Nephron (organoid): ENCODE results near the gene CLN3.
"Not testable (repeated sequence)": the region's sequence is repeated elsewhere in the genome, so short reads cannot be mapped to it uniquely, and the experiment has no call there.

ENCODE experiments used
- H3K27ac Mint-ChIP-seq, 3 experiments: 2 replicates each; pipeline ENCODE4 v1.8.0; 2020; ENCODE audit warnings: mixed read lengths in 3 of 3, mild to moderate bottlenecking in 2 of 3, moderate library complexity in 1 of 3
- H3K27me3 Mint-ChIP-seq: 2 replicates; pipeline ENCODE4 v1.8.0; 2021; ENCODE audit warnings: low read depth, mild to moderate bottlenecking, moderate library complexity, mixed read lengths
- H3K36me3 Mint-ChIP-seq: 2 replicates; pipeline ENCODE4 v1.8.0; 2020; ENCODE audit warnings: low read depth, mixed read lengths
- H3K4me1 Mint-ChIP-seq: 2 replicates; pipeline ENCODE4 v1.8.0; 2020; ENCODE audit warnings: mixed read lengths
- H3K4me3 Mint-ChIP-seq, 3 experiments: 2 replicates each; pipeline ENCODE4 v1.8.0; 2020; ENCODE audit warnings: mild to moderate bottlenecking in 3 of 3, mixed read lengths in 3 of 3, moderate library complexity in 2 of 3
- H3K9me3 Mint-ChIP-seq: 2 replicates; pipeline ENCODE4 v1.8.0; 2020; ENCODE audit warnings: mixed read lengths
- CTCF ChIP-seq, 3 experiments: fragments of 200-600 bp; sonication (generic); IDR thresholded peaks; one replicate each; pipeline ENCODE4 v1.5.0; 2021; ENCODE audit warnings: antibody characterized with exemption in 3 of 3; ENCODE audit not compliant: unreplicated experiment in 3 of 3

Gene CLN3

GRCh38 chr16:28501258-28502232, 9.7 kb upstream of the CLN3 start:
- no peak overlapping the region for H3K4me3 Mint-ChIP-seq
- H3K9me3 Mint-ChIP-seq: no peaks in the 10 kb centered on the region
- H3K4me1 Mint-ChIP-seq: no peaks in the 10 kb centered on the region
- no peaks in the 10 kb centered on the region for H3K36me3 Mint-ChIP-seq
- no peak for TF ChIP-seq CTCF (IDR thresholded peaks at IDR 0.05; ENCODE audit: unreplicated experiment in 3 of 3)
- no peak overlapping the region for H3K27ac Mint-ChIP-seq
- H3K27me3 Mint-ChIP-seq: peaks cover 22% of the 10 kb centered on the region

GRCh38 chr16:28500476-28501180, 8.8 kb upstream of the CLN3 start:
- not testable (repeated sequence) for H3K27ac Mint-ChIP-seq, H3K4me1 Mint-ChIP-seq, H3K9me3 Mint-ChIP-seq, H3K4me3 Mint-ChIP-seq, H3K36me3 Mint-ChIP-seq
- H3K27me3 Mint-ChIP-seq: peaks cover 18% of the 10 kb centered on the region

- H3K4me3 Mint-ChIP-seq: no peak overlapping the region
- TF ChIP-seq CTCF (IDR thresholded peaks at IDR 0.05; ENCODE audit: unreplicated experiment in 3 of 3): no peak
- no peak overlapping the region for H3K27ac Mint-ChIP-seq
- no peaks in the 10 kb centered on the region for H3K9me3 Mint-ChIP-seq
- no peaks in the 10 kb centered on the region for H3K36me3 Mint-ChIP-seq
- H3K27me3 Mint-ChIP-seq: peaks cover 20% of the 10 kb centered on the region
- no peaks in the 10 kb centered on the region for H3K4me1 Mint-ChIP-seq
Observed at GRCh38 chr16:28499854-28500253, 8.0 kb upstream of the CLN3 start.

GRCh38 chr16:28498666-28499381, 7.0 kb upstream of the CLN3 start:
- Mint-ChIP-seq H3K27me3 (peaks cover 13% of the 10 kb centered on the region), H3K9me3 (no peaks in the 10 kb centered on the region), H3K36me3 (no peaks in the 10 kb centered on the region), H3K4me3 (no peak overlapping the region), H3K27ac (no peak overlapping the region), H3K4me1 (no peaks in the 10 kb centered on the region)
- TF ChIP-seq CTCF (IDR thresholded peaks at IDR 0.05; ENCODE audit: unreplicated experiment in 3 of 3): no peak

- H3K4me1 Mint-ChIP-seq: no peaks in the 10 kb centered on the region
- H3K27ac Mint-ChIP-seq: no peak overlapping the region
- peaks cover 8% of the 10 kb centered on the region for H3K27me3 Mint-ChIP-seq
- TF ChIP-seq CTCF (IDR thresholded peaks at IDR 0.05; ENCODE audit: unreplicated experiment in 3 of 3): no peak
- no peaks in the 10 kb centered on the region for H3K9me3 Mint-ChIP-seq
- H3K36me3 Mint-ChIP-seq: no peaks in the 10 kb centered on the region
- H3K4me3 Mint-ChIP-seq: no peak overlapping the region
Observed at GRCh38 chr16:28497861-28498599, 6.2 kb upstream of the CLN3 start.
